Measurements from ENCODE around the gene PACRG.

The PACRG gene

GRCh38 chr6:163255265-163255664 is 527.5 kb downstream of the PACRG start:
- Mint-ChIP-seq H3K9me3 (peaks cover 3% of the 10 kb centered on the region), H3K4me1 (peaks cover 36% of the 10 kb centered on the region), H3K4me3 (no peak overlapping the region), H3K36me3 (ENCODE audit: low read depth) (no peaks in the 10 kb centered on the region), H3K27ac (no peak overlapping the region), H3K27me3 (ENCODE audit: low read depth, poor library complexity) (peaks cover 19% of the 10 kb centered on the region)
- TF ChIP-seq, protein P1, sequence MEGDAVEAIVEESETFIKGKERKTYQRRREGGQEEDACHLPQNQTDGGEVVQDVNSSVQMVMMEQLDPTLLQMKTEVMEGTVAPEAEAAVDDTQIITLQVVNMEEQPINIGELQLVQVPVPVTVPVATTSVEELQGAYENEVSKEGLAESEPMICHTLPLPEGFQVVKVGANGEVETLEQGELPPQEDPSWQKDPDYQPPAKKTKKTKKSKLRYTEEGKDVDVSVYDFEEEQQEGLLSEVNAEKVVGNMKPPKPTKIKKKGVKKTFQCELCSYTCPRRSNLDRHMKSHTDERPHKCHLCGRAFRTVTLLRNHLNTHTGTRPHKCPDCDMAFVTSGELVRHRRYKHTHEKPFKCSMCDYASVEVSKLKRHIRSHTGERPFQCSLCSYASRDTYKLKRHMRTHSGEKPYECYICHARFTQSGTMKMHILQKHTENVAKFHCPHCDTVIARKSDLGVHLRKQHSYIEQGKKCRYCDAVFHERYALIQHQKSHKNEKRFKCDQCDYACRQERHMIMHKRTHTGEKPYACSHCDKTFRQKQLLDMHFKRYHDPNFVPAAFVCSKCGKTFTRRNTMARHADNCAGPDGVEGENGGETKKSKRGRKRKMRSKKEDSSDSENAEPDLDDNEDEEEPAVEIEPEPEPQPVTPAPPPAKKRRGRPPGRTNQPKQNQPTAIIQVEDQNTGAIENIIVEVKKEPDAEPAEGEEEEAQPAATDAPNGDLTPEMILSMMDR (IDR thresholded peaks at IDR 0.05): no peak
- DNase-seq: no peak

GRCh38 chr6:163259689-163260088 is 531.9 kb downstream of the PACRG start:
- H3K27me3 Mint-ChIP-seq (ENCODE audit: low read depth, poor library complexity): peaks cover 22% of the 10 kb centered on the region
- H3K9me3 Mint-ChIP-seq: peaks cover 4% of the 10 kb centered on the region
- no peak for DNase-seq
- H3K27ac Mint-ChIP-seq: no peak overlapping the region
- TF ChIP-seq, protein P1 (IDR thresholded peaks at IDR 0.05): no peak
- peaks cover 47% of the 10 kb centered on the region for H3K4me1 Mint-ChIP-seq
- H3K4me3 Mint-ChIP-seq: peak overlapping the region; percentile 80
- H3K36me3 Mint-ChIP-seq (ENCODE audit: low read depth): no peaks in the 10 kb centered on the region

GRCh38 chr6:163260111-163260895 is 532.5 kb downstream of the PACRG start:
- no peak for DNase-seq
- Mint-ChIP-seq H3K4me3 (peak overlapping the region; percentile 80), H3K4me1 (peaks cover 44% of the 10 kb centered on the region), H3K9me3 (peaks cover 4% of the 10 kb centered on the region), H3K36me3 (ENCODE audit: low read depth) (no peaks in the 10 kb centered on the region), H3K27me3 (ENCODE audit: low read depth, poor library complexity) (peaks cover 23% of the 10 kb centered on the region), H3K27ac (no peak overlapping the region)
- TF ChIP-seq, protein P1 (IDR thresholded peaks at IDR 0.05): no peak

DNA sequence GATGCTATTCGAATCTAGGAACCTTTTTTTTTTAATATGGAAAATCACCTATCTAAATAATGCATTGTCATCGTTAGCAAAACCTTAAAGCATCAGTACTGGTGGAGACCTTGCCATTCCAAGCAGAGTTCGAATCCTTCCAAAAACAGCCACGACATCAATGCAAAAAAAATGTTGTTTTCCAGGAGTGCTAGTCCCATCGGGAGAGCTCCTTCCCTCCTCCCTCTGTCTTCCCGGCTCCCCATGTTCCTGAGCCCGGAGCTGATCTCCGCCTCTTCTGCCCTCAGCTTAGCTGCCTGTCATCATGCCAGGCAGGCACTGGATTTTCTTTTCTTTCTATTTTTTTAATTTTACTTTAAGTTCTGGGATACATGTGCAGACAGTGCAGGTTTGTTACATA is 533.1 kb downstream of the PACRG start:
- peak overlapping the region; percentile 80 for H3K4me3 Mint-ChIP-seq
- no peak overlapping the region for H3K27ac Mint-ChIP-seq
- peaks cover 23% of the 10 kb centered on the region for H3K27me3 Mint-ChIP-seq (ENCODE audit: low read depth, poor library complexity)
- H3K4me1 Mint-ChIP-seq: peaks cover 44% of the 10 kb centered on the region
- H3K36me3 Mint-ChIP-seq (ENCODE audit: low read depth): no peaks in the 10 kb centered on the region
- peaks cover 4% of the 10 kb centered on the region for H3K9me3 Mint-ChIP-seq
- TF ChIP-seq, protein P1 (IDR thresholded peaks at IDR 0.05): no peak
- DNase-seq: no peak

- peaks cover 19% of the 10 kb centered on the region for H3K27me3 Mint-ChIP-seq (ENCODE audit: low read depth, poor library complexity)
- H3K4me3 Mint-ChIP-seq: peak overlapping the region; percentile 80
- H3K27ac Mint-ChIP-seq: no peak overlapping the region
- H3K4me1 Mint-ChIP-seq: peaks cover 44% of the 10 kb centered on the region
- no peak for DNase-seq
- TF ChIP-seq, protein P1 (IDR thresholded peaks at IDR 0.05): no peak
- no peaks in the 10 kb centered on the region for H3K36me3 Mint-ChIP-seq (ENCODE audit: low read depth)
- H3K9me3 Mint-ChIP-seq: peaks cover 4% of the 10 kb centered on the region
Observed at GRCh38 chr6:163261361-163261760, 533.6 kb downstream of the PACRG start.

DNA sequence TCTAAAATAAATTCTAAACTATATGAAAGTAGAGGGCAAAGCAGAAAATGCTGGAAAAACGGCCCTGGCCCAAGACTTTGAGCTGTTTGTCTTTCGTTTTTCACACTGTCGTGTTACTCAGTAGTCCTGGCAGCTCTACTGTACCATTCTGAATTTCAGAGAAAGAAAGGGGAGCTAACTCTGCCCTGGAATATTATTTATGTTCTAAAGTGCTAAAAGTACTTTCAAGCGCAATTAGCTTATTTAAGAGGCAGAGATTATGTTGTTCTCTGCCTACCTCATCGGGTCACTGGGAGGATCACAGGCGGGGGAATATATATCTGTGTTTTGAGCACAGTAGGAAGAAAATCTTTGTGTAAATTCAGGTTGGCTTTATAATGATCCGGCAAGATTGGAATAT is 534.3 kb downstream of the PACRG start:
- Mint-ChIP-seq H3K9me3 (peaks cover 4% of the 10 kb centered on the region), H3K27me3 (ENCODE audit: low read depth, poor library complexity) (peaks cover 20% of the 10 kb centered on the region), H3K4me1 (peaks cover 44% of the 10 kb centered on the region), H3K27ac (no peak overlapping the region), H3K4me3 (no peak overlapping the region), H3K36me3 (ENCODE audit: low read depth) (no peaks in the 10 kb centered on the region)
- no peak for DNase-seq
- TF ChIP-seq, protein P1 (IDR thresholded peaks at IDR 0.05): no peak

All from nephron progenitor cell (in vitro differentiated cells).